Breast epithelium (tissue), 4 donors: ENCODE measurements around the gene TRPC1. TPM values are rescaled to one million over a fixed set of nuclear protein-coding genes. Genes with fewer than 3 reads are reported as not detected.

Experiments
- DNase-seq, 2 donors: peaks; one replicate each; pipeline ENCODE4 v3.0.0-alpha.2; 2019; ENCODE audit warnings: low spot score in 2 of 2
- H3K27ac ChIP-seq, 2 donors: fragments of 200-600 bp; sonication (generic) in 1 of 2; one replicate each; pipeline ENCODE4 v1.5.1; 2016 to 2019; ENCODE audit warnings: mild to moderate bottlenecking in 1 of 2
- H3K27me3 ChIP-seq, 2 donors: fragments of 200-600 bp; sonication (generic) in 1 of 2; one replicate each; pipeline versions ENCODE4 v1.5.1 to v1.6.0; 2017 to 2019; ENCODE audit warnings: control low read depth in 1 of 2, mild to moderate bottlenecking in 1 of 2
- H3K36me3 ChIP-seq: fragments of 200-600 bp; one replicate; pipeline ENCODE4 v1.5.1; 2019
- H3K4me1 ChIP-seq, 2 donors: fragments of 200-600 bp; sonication (generic); one replicate each; pipeline ENCODE4 v1.5.1; 2016 to 2019; ENCODE audit warnings: control low read depth in 1 of 2
- H3K4me3 ChIP-seq, 3 donors: fragments of 200-600 bp; sonication (generic); 1 replicate in 2 of 3; 2 replicates in 1 of 3; pipeline ENCODE4 v1.5.1; 2016 to 2019; ENCODE audit warnings: mild to moderate bottlenecking in 3 of 3, moderate library complexity in 2 of 3
- H3K9me3 ChIP-seq, 2 donors: fragments of 200-600 bp; sonication (generic) in 1 of 2; one replicate each; pipeline ENCODE4 v1.5.1; 2016 to 2019; ENCODE audit warnings: control low read depth in 1 of 2
- CTCF ChIP-seq, 3 donors: fragments of 450-650 bp; IDR thresholded peaks; one replicate each; pipeline ENCODE4 v1.5.1; 2016 to 2017; ENCODE audit warnings: antibody characterized with exemption in 3 of 3, mild to moderate bottlenecking in 3 of 3, moderate library complexity in 3 of 3
- POLR2A ChIP-seq: fragments of 450-650 bp; IDR thresholded peaks from one replicate; pipeline ENCODE4 v1.6.1; 2016; ENCODE audit warnings: antibody characterized with exemption, mild to moderate bottlenecking, moderate library complexity
- POLR2AphosphoS5 ChIP-seq, 3 donors: sonication (generic); formaldehyde crosslinking; IDR thresholded peaks; one replicate each; pipeline ENCODE4 v1.6.1; 2017; ENCODE audit warnings: antibody characterized with exemption in 3 of 3
- intact Hi-C: fragments of 100-400 bp; cut with DNase I; formaldehyde crosslinking; loops from one replicate; pipeline ENCODE4 v1.15.1; 2023; ENCODE audit warnings: low total_unique reads
- total RNA-seq, 3 donors: library from RNA; depleted of rRNA; stranded (reverse); fragments of >200 nt; gene quantifications; one replicate each; pipeline ENCODE4 v1.1.0, GENCODE V29; 2016

TRPC1 gene
- total RNA-seq, 3 donors from 2014 or later: 12.5 to 14.8 (median 13.0) TPM

DNA sequence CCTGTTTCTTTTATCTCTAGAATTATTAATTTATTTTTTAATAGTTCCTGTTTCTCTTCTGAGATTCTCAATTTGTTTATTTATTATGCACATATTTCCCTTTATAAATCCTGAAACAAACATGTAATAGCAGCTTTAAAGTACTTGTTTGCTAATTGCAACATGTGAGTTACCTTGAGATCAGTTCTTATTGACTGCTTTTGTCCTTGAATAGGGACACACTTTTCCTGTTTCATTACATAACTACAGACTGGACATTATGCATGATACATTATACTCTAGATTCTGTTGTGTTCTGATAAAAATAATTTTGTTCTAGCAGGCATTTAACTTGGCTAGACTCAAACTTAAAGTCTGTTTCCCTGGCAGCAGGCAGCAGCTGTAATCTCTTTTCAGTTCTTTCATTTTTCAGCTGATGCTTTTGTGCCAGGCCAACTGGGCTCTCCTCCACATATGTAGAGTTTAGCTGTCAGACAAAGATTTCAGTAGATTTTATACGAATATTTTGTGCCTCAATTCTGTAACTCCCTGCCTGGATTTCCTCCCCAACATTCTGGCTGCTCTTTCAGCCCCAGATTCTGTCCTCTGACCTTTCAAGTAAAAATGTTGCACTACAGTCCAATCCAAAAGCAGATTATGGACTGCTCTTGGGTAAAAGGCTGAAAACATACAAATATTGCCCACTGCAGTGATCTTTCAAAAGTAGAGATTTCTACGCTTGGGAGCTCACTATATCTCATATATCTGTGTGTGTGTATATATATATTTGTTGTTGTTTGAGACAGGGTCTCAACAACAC lies 123.1 kb downstream of the TRPC1 start:
- Histone ChIP-seq H3K9me3 (no peaks in the 10 kb centered on the region), H3K36me3 (no peaks in the 10 kb centered on the region), H3K4me1 (no peaks in the 10 kb centered on the region), H3K4me3 (no peak overlapping the region), H3K27ac (no peak overlapping the region), H3K27me3 (no peaks in the 10 kb centered on the region)
- no peak for DNase-seq
- intact Hi-C loops: no loop called here
- no peak for TF ChIP-seq CTCF (IDR thresholded peaks at IDR 0.05)
- no peak for TF ChIP-seq POLR2A
- TF ChIP-seq POLR2AphosphoS5 (IDR thresholded peaks at IDR 0.05): no peak

DNA sequence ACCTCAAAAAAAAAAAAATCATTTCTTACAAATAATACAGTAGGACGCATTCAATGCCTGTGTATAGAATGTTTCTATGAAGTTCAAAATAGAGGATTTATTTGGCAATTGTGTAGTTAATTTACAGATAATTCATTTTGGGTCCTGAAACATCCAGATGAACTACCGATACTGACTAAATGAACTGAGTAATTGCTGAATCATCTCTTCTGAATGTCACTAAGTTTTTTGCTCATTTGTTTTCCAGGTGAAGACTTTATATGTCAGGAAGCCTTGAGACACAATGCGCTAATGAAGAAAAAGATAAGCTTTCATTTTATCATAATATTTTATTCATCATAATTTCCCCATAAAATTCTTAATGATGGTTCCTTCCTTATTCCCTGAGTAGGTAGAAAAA lies 125.3 kb downstream of the TRPC1 start:
- Histone ChIP-seq H3K27ac (no peak overlapping the region), H3K9me3 (no peaks in the 10 kb centered on the region), H3K4me1 (no peaks in the 10 kb centered on the region), H3K4me3 (no peak overlapping the region), H3K27me3 (no peaks in the 10 kb centered on the region), H3K36me3 (no peaks in the 10 kb centered on the region)
- TF ChIP-seq POLR2AphosphoS5 (IDR thresholded peaks at IDR 0.05) (no peak), CTCF (IDR thresholded peaks at IDR 0.05) (no peak), POLR2A (no peak)
- intact Hi-C loops: no loop called here
- no peak for DNase-seq

DNA sequence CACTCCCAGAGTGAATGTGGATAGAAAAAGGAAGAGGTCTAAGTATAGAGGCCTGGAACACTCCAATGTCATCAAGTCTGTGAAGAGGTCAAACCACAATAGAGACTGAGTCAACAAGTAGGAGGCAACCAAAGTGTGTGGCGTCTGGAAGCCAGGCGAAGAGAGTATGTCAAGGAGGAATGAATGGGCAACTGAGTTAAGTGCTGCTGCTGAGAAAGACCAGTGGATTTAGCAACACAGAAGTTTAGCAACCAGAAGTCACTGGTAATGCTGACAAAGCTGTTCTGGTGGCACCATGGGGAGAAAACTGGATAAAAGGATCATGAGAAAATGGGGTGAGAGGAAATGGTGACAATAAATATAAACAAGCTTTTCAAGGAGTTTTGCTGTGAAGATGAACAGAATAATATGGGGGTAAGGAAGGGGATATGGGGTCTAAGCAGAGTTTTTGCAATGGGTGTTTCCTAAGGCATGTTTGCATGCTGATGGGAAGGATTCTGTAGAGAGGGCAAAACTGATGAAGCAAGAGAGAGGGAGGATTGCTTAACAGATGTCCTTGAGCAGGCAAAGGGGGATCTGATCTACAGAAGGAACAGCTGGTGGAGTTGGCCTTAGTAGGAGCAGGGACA lies 126.7 kb downstream of the TRPC1 start:
- H3K27ac ChIP-seq: no peak overlapping the region
- TF ChIP-seq CTCF (IDR thresholded peaks at IDR 0.05) (no peak), POLR2AphosphoS5 (IDR thresholded peaks at IDR 0.05) (no peak), POLR2A (no peak)

GRCh38 chr3:142852009-142852408 lies 128.2 kb downstream of the TRPC1 start:
- Histone ChIP-seq H3K27me3 (no peaks in the 10 kb centered on the region), H3K4me3 (no peak overlapping the region), H3K9me3 (no peaks in the 10 kb centered on the region), H3K36me3 (no peaks in the 10 kb centered on the region), H3K27ac (no peak overlapping the region), H3K4me1 (no peaks in the 10 kb centered on the region)
- TF ChIP-seq CTCF (IDR thresholded peaks at IDR 0.05) (no peak), POLR2A (no peak), POLR2AphosphoS5 (IDR thresholded peaks at IDR 0.05) (no peak)
- no peak for DNase-seq
- intact Hi-C loops: no loop called here

More for the DNA sequence above, 126.7 kb downstream of the TRPC1 start:
- Histone ChIP-seq H3K27me3 (no peaks in the 10 kb centered on the region), H3K9me3 (no peaks in the 10 kb centered on the region), H3K4me1 (no peaks in the 10 kb centered on the region), H3K4me3 (no peak overlapping the region), H3K36me3 (no peaks in the 10 kb centered on the region)
- no peak for DNase-seq
- intact Hi-C loops: no loop called here
